GM19438 (cell line): ENCODE results near the gene XPO6.

ENCODE experiments used
- ATAC-seq: cut with Tn5 transposase; IDR thresholded peaks from one replicate; pipeline ENCODE4 v1.9.1; 2021; ENCODE audit warnings: low read depth; ENCODE audit not compliant: unreplicated experiment

Gene XPO6

GRCh38 chr16:28210979-28211588, 681 bp downstream of the XPO6 start:
- ATAC-seq = peak; percentile 46

DNA sequence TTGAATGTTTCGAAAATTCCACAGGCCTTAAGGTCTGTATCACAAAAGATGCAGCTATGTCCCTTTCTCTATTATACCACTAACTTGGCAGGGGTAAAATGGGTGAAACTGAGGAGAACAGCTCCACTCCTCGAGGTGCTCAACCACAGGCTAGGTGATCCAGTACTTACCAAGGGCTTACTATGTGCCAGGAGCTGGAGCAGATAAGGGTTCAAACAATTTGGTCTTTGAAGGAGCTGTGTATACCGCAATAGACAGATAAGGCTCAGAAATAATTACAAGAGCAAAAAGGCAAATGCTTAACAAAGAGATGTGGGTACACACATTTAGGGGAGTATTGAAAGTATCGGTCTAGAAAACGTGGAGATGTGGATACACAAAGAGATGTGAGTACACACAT, 1.5 kb downstream of the XPO6 start:
- ATAC-seq = no peak

- no peak for ATAC-seq
Observed at GRCh38 chr16:28208824-28209223, 2.9 kb downstream of the XPO6 start.

DNA sequence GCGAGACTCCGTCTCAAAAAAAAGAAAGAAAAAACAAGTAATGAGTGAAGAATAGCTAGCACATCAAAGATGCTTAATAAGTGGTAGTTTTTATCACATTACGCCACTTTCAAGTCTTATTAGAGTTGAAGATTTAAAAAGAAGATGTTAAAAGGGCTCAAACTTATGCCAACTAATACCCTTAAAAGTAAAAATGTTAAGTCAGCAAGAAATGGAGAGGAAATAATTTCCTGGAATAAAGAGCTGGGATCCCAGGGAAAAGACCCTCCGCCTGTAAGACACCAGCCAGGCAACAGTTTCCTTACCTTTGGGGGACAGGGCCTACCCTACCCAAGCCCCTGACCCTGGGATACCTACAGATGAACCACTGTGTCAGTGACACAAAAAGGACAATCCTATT, 3.6 kb downstream of the XPO6 start:
- no peak for ATAC-seq

- no peak for ATAC-seq
Observed at GRCh38 chr16:28207399-28207798, 4.4 kb downstream of the XPO6 start.

- no peak for ATAC-seq
Observed at GRCh38 chr16:28205974-28206373, 5.8 kb downstream of the XPO6 start.

- no peak for ATAC-seq
Observed at GRCh38 chr16:28205117-28205899, 6.5 kb downstream of the XPO6 start.

DNA sequence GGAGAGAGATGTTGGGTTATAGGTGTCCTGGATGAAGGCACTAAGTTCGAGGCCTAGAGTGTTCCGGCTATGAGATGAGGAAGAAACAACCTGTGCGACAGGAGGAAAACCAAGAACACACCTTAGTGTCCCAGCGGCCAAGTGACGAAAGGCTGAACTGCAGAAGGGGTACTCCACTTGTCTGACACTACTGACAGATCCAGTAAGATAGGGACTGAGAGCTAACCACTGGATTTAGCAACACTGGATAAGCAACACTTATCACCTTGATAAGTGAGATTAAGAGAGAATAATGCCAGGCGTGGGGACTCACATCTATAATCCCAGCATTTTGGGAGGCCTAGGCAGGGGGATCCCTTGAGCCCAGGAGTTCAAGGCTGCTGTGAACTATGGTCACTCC, 7.1 kb downstream of the XPO6 start:
- no peak for ATAC-seq

DNA sequence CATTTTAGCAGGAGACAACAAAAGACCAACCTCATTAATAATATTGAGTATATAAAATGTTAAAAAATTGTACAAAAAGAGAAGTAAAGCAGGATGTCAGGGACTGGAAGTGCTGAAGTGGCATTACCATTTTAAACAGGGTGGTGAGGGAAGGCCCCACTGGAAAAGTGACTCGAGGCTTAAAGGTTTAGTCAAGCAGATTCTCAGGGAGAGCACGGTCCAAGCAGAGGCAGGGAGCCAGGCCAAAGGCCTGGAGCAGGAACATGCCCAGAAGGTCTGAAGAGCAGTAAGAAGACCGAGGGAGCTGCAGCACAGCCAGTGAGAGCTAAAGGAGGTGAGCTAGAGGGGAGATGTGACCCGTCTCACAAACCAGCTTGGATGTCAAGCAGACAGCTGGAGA, 7.6 kb downstream of the XPO6 start:
- ATAC-seq = no peak

DNA sequence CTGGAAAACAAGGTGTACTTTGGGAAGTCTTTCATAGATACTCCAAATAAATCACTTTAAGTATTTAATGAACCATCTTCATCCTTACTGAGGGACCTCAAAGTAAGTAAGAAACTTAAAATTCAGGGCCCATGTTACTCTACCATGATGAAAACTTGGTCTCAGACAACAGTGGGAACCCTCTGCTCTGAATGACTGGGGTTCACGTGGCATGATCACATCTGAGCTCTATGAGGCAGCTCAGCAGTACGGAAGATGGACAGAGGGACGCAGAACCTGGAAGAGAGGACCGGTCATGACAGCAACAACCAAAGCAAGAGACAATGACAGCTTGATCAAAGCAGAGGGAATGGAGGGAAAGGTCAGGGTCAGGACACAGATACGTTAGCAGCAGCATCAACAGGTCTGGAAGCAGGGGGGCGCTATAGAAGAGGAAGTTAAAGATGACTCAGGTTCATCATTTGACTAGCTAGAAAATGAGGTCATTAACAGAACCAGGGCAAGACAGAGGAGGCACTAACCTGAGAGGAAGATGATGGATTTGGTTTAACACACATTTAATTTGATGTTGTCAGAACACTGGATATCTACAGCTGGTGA, 9.5 kb downstream of the XPO6 start:
- no peak for ATAC-seq

DNA sequence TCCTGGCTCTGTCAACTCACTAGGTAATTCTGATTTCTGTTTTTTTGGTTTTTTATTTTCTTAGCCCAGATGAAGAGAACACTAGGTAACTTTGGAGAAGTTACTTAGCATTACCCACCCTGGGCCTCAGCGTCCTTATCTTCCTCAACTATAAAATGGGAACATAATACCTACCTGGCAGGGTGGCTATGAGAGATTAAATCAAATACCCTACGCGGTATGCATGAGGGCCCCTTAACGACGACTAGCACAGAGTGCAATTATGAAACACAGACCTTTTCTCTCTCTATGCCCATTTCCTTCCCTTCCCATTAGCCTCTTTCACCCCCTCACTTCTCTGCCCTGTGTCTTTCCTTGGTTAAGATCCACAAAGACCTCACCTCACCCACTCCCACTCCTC, 11.1 kb downstream of the XPO6 start:
- ATAC-seq = no peak

GRCh38 chr16:28196387-28196987, 15.3 kb downstream of the XPO6 start:
- no peak for ATAC-seq

DNA sequence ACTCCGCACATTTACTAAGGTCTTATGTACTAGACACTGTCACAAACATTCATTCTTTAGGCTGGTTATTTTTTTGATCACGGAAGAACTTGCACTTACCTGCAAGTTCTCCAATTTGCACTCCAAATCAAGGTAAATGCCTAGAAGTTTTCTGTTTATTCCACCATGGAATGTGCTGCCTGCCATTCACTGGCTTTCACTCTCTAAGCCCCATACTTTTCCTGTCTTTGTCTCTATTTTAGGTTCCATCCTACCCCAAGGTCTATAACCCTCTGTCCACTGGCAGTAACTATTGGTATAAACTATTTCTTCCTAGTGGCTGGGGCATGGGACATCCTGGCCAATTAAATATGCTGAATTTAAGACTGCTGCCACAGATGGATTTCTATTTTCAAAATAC, 15.9 kb downstream of the XPO6 start:
- no peak for ATAC-seq

DNA sequence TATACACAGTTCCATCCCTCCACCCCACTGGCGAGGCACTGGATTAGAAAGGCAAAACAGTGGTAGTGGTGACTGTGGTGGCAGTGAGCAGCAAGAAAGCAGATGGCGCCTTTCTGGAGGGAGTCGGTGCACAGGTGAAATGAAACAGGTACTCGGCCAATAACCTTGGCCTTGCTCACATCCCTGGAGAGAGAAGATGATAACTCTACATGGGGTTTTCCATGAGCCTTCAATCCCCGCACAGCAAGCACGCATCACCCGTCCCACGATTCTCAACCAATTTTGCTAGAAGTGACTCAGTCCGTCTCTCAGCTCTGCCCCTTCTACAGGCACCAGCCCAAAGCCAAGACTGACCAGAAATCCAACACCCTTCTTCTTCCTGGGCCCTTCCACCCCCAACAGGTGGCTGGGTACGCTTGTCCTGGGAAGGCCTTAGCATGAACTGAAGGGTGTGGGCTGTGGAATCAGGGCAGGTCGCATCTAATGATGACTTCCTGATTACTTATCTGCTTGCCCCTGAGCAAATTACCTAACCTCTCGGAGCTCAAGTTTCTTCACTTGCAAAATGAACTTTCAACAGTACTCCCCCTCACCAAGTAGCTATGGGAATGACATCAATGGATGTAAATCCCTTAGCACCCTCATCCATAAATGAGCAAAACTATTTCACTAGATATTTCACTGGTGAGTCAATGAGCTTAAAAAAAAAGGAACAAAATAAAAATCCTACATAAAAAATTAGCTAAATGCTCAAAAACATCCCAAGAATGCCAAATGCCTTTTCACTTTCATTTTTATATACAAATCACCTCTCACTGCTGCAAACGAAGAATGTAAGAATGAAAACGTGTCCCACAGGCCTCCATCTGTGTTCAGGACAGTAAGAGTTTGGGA, 18.0 kb downstream of the XPO6 start:
- ATAC-seq = peak; percentile 29

DNA sequence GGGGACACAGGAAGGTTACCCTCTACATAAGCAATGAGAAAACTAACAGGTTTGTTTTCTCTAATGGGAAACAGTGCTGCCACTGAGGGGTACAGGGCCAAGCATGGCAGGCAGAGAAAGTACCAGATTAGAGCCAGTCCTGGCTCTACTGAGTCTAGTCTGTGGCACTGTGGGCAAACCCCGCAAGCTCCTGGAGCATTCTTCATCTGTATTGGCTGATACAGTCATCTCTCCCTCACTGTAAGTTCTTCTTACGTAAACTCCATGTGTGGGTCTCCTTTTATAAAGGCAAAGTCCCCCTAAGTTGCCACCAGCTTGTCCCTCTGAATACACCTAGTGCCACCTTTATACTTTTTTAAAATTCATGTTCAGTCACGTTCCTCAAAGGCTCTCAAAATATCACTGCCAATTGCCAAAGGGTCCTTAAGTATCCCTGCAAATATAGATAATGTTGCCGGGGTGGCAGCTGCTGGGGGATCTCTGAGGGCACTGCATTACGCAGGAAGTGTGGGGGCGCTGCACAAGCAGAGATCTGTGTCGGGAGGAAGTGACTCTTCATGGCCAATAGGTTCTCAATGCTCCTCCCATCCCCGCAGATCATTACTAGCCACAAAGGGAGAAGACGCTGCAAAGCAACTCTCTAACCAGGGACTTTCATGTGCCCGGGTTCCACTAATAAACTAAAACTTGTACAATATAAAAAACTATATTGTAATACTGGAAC, 18.8 kb downstream of the XPO6 start:
- peak; percentile 68 for ATAC-seq

GRCh38 chr16:28191364-28191960, 20.3 kb downstream of the XPO6 start:
- ATAC-seq = no peak

- no peak for ATAC-seq
Observed at GRCh38 chr16:28189245-28189644, 22.5 kb downstream of the XPO6 start.

DNA sequence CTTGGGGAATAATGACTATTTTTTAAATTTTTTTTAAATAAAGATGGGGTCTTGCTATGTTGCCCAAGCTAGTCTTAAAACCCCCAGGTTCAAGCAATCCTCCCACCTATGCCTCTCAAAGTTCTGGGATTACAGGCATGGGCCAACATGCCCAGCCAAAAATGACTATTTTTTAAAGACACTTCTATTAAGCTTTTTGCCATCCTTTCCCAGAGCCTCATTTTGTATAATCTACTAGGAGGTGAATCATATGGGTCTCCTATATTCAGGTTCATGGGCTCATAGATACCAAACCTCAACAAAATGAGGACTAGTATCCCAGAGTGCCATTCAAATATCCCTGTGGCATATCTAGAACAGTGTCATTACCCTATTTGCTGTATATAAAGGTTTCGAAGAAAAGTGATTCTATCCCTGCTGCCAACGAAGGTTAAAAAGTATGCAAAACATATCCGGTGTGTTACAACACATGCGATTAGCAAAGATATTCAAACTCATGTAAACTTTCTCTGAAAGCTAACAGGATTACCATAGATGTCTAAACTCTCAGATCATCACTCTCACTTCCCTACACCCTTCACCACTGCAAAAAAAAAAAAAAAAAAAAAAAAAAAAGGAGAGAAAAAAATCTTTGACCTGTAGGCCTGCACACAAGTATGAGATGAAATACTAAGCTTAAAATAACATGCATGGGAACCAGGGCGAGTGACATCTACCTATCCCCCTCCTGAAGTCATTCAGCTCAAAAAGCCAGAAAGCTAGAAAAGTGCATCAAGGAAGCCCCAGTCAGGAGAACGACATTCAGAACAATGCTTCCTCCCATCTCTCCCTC, 23.5 kb downstream of the XPO6 start:
- ATAC-seq = peak; percentile 48

DNA sequence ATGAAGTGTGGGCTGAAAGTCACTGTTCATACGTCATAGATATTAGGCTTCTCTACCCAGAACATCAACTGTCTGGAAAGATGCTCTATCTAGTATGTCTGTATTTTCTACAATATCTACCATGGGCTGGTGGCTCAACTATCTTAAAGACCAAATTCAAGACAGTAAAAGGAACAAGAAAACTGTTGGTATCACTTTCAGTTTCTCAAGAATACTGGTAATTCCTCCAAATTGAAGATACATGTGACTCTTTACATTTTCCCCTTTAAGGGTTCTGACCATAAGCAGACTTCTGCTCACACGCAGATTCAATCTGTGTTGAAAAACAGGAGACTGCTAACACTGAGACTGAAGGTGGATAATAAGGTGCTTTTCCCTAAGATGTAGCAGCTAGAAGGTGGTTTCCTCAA, 24.2 kb downstream of the XPO6 start:
- no peak for ATAC-seq
